Activated gamma-delta T cell treated with Interleukin-2 at 50 U/mL for 16 hours (primary cell): Measurements from ENCODE around the gene AVEN.

Source experiments
- DNase-seq: peaks from one replicate; pipeline ENCODE4 v3.0.0-alpha.2; 2020

The AVEN gene

GRCh38 chr15:33980159-33980558 lies 58.8 kb downstream of the AVEN start:
- no peak for DNase-seq

- DNase-seq: no peak
Measured at GRCh38 chr15:33975022-33975565, 63.9 kb downstream of the AVEN start.

GRCh38 chr15:33971811-33972210 lies 67.2 kb downstream of the AVEN start:
- no peak for DNase-seq

GRCh38 chr15:33968821-33969220 lies 70.2 kb downstream of the AVEN start:
- DNase-seq: no peak

- no peak for DNase-seq
Measured at GRCh38 chr15:33968224-33968623, 70.8 kb downstream of the AVEN start, which contains the start of gene CHRM5. Gene CHRM5, plus strand, starts transcription at chr15:33968497. Its CDS starts 94,221 bp downstream, at chr15:34062718.

- no peak for DNase-seq
Measured at GRCh38 chr15:33964665-33965040, 74.4 kb downstream of the AVEN start.

GRCh38 chr15:33963831-33964664 lies 75.0 kb downstream of the AVEN start:
- DNase-seq: no peak

- DNase-seq: no peak
Measured at GRCh38 chr15:33960549-33960935, 78.5 kb downstream of the AVEN start.

GRCh38 chr15:33959844-33960548 lies 79.0 kb downstream of the AVEN start:
- DNase-seq: no peak

- DNase-seq: no peak
Measured at GRCh38 chr15:33956397-33956796, 82.6 kb downstream of the AVEN start.

- DNase-seq: no peak
Measured at GRCh38 chr15:33955945-33956344, 83.1 kb downstream of the AVEN start.

- no peak for DNase-seq
Measured at GRCh38 chr15:33946152-33946551, 92.9 kb downstream of the AVEN start.

GRCh38 chr15:33941279-33942063 lies 97.5 kb downstream of the AVEN start:
- DNase-seq: no peak

- no peak for DNase-seq
Measured at GRCh38 chr15:33934921-33935320, 104.1 kb downstream of the AVEN start.

GRCh38 chr15:33934396-33934795 lies 104.6 kb downstream of the AVEN start:
- no peak for DNase-seq

GRCh38 chr15:33932734-33933133 lies 106.3 kb downstream of the AVEN start:
- DNase-seq: no peak

GRCh38 chr15:33926260-33926659 lies 112.7 kb downstream of the AVEN start:
- DNase-seq: no peak

GRCh38 chr15:33923446-33923845 lies 115.6 kb downstream of the AVEN start:
- no peak for DNase-seq

GRCh38 chr15:33915571-33916407 lies 123.2 kb downstream of the AVEN start:
- no peak for DNase-seq

GRCh38 chr15:33913459-33913858 lies 125.5 kb downstream of the AVEN start:
- DNase-seq: no peak

GRCh38 chr15:33912326-33912725 lies 126.7 kb downstream of the AVEN start:
- no peak for DNase-seq

GRCh38 chr15:33910741-33911140 lies 128.3 kb downstream of the AVEN start:
- DNase-seq: no peak
